NT2/D1 (cell line): ENCODE data around the gene CDH1.

Source experiments
- YY1 ChIP-seq: IDR thresholded peaks from 2 replicates; pipeline ENCODE4 v1.6.1; 2011; ENCODE audit not compliant: insufficient read length, insufficient read depth
- ZNF274 ChIP-seq: IDR thresholded peaks from 2 replicates; pipeline ENCODE4 v1.6.1; 2011; ENCODE audit warnings: mild to moderate bottlenecking, low read depth, low read length

DNA sequence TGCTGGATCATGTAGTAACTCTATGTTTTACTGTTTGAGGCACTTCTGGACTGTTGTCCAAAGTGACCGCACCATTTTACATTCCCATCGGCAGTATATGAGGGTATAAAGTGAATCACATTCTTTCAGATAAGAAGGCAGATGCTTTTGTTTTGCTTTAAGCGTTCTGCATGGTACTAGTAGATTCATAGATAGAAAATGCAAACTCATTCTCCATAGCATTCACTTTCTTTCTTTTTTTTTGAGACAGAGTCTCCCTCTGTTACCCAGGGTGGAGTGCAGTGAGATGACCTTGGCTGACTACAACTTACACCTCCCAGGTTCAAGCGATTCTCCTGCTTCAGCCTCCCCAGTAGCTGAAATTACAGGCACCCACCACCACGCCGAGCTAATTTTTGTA is 146.6 kb downstream of the CDH1 start:
- TF ChIP-seq YY1, result no peak
- TF ChIP-seq ZNF274, result no peak
